Measurements from ENCODE around the gene GRB14. TPM values are rescaled to one million over a fixed set of nuclear protein-coding genes. Genes with fewer than 3 reads are reported as not detected.

The GRB14 gene
- total RNA-seq, 1 donor from 2014 or later: 8.9 TPM

DNA sequence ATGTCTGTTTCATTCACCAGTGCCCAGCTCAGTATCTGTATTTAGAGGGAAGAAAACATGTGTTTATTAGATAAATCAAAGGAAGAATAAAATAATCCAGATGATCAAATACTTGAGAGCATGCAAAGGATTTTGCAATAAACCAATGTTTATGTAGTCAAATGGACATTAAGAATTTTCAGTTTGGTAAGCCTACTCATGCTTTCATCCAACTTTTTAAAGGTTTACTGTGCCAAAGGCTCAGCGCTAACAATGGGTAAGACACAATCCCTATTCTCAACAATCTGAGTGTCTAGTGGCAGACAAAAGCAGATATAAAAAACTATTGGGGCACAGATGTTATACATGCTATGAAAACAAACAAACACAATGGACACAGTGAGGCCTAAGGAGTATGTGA is 26.3 kb downstream of the GRB14 start:
- Histone ChIP-seq H3K27ac (no peak overlapping the region), H3K9me3 (no peaks in the 10 kb centered on the region), H3K27me3 (no peaks in the 10 kb centered on the region), H3K4me3 (no peak overlapping the region), H3K4me1 (no peaks in the 10 kb centered on the region), H3K36me3 (no peaks in the 10 kb centered on the region)
- TF ChIP-seq, protein P1, sequence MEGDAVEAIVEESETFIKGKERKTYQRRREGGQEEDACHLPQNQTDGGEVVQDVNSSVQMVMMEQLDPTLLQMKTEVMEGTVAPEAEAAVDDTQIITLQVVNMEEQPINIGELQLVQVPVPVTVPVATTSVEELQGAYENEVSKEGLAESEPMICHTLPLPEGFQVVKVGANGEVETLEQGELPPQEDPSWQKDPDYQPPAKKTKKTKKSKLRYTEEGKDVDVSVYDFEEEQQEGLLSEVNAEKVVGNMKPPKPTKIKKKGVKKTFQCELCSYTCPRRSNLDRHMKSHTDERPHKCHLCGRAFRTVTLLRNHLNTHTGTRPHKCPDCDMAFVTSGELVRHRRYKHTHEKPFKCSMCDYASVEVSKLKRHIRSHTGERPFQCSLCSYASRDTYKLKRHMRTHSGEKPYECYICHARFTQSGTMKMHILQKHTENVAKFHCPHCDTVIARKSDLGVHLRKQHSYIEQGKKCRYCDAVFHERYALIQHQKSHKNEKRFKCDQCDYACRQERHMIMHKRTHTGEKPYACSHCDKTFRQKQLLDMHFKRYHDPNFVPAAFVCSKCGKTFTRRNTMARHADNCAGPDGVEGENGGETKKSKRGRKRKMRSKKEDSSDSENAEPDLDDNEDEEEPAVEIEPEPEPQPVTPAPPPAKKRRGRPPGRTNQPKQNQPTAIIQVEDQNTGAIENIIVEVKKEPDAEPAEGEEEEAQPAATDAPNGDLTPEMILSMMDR (IDR thresholded peaks at IDR 0.05): no peak
- no peak for ATAC-seq
- no peak for DNase-seq
- intact Hi-C loops (cut with DNase I): no loop called here

DNA sequence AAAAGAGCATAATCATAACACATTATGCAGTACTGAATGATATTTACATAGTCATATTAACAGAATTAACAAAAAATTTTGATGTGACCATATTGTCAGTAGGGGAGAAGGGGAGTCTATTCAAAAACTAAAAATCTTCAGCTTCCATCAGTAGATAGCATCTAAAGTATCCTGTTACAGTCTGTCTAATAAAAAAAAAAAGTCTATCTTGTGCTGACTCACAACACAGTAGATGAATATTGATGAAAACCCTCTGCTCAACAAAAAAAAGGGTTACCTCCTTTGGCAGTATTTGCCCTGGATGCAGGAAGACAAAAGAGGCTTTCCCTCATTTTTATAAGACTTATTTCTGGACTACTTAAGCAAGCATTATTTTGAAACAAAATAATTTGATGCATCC is 27.3 kb downstream of the GRB14 start:
- intact Hi-C loops (cut with DNase I): no loop called here
- ATAC-seq: no peak
- TF ChIP-seq, protein P1 (IDR thresholded peaks at IDR 0.05): no peak

DNA sequence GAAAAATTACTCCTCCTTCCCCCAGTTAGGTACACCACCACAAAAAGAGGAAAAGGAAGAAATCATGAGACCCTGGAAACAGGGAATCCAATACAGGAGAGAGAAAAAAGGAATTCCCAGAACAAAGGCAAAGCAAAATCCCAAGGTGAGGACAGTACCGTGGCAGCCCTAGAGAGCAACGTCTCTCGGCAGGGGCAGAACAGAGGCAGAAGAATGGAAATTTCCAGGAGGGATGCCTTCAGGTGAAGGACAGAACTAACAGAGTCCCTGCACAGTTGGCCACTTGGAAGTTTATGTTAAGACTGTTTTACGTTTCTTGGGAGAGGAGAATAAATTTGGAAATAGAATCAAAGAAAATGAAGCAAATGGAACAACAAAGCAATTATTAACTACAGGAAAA is 27.7 kb downstream of the GRB14 start:
- no peak overlapping the region for H3K4me3 ChIP-seq
- H3K4me1 ChIP-seq: no peaks in the 10 kb centered on the region
- H3K27ac ChIP-seq: no peak overlapping the region
- H3K9me3 ChIP-seq: no peaks in the 10 kb centered on the region
- H3K36me3 ChIP-seq: no peaks in the 10 kb centered on the region
- no peak for DNase-seq
- intact Hi-C loops (cut with DNase I): no loop called here
- no peaks in the 10 kb centered on the region for H3K27me3 ChIP-seq
- ATAC-seq: no peak
- TF ChIP-seq, protein P1 (IDR thresholded peaks at IDR 0.05): no peak

More for the DNA sequence above, 27.3 kb downstream of the GRB14 start:
- H3K27ac ChIP-seq: no peak overlapping the region
- no peaks in the 10 kb centered on the region for H3K4me1 ChIP-seq
- no peaks in the 10 kb centered on the region for H3K27me3 ChIP-seq
- no peak overlapping the region for H3K4me3 ChIP-seq
- no peak for DNase-seq
- no peaks in the 10 kb centered on the region for H3K9me3 ChIP-seq
- no peaks in the 10 kb centered on the region for H3K36me3 ChIP-seq

DNA sequence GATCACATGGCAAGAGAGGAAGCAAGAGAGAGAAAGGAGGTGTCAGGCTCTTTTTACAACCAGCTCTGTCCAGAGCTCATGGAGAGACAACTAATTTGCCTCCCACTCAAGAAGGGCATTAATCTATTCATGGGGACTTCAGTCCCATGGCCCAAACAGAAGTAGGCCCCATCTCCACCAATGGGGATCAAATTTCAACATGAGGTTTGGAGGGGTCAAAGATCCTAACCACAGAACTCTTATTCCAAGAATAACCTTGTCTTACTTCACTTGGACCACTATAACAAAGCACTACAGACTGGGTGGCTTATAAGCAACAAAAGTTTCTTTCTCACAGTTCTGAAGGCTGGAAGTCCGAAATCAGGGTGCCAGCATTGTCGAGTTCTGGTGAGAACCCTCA is 31.8 kb downstream of the GRB14 start:
- Histone ChIP-seq H3K27ac (no peak overlapping the region), H3K4me1 (no peaks in the 10 kb centered on the region), H3K36me3 (no peaks in the 10 kb centered on the region), H3K9me3 (no peaks in the 10 kb centered on the region), H3K4me3 (no peak overlapping the region), H3K27me3 (no peaks in the 10 kb centered on the region)
- intact Hi-C loops (cut with DNase I): no loop called here
- no peak for DNase-seq
- ATAC-seq: no peak
- TF ChIP-seq, protein P1 (IDR thresholded peaks at IDR 0.05): no peak

DNA sequence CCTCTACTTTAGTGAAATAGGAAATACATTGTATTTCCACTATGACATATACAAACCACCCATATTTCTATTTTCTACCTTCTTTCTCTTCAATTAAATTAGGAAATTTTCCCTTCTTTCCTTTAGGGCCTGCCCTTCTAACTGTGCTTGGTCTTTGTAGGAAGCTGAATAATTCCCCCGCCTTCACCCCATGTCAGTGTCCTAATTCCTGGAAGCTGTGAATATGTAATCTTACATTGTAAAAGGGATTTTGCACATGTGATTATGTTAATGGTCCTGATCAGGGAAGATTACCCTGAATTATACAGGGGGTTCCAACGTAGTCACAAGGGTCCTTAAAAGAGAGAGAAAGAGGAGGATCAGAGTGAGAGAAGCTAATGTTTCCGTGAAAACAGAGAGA is 40.2 kb downstream of the GRB14 start:
- intact Hi-C loops (cut with DNase I): no loop called here
- ATAC-seq: no peak
- H3K27ac ChIP-seq: no peak overlapping the region
- no peaks in the 10 kb centered on the region for H3K9me3 ChIP-seq
- no peak overlapping the region for H3K4me3 ChIP-seq
- no peaks in the 10 kb centered on the region for H3K36me3 ChIP-seq
- H3K27me3 ChIP-seq: no peaks in the 10 kb centered on the region
- no peak for DNase-seq
- no peaks in the 10 kb centered on the region for H3K4me1 ChIP-seq
- TF ChIP-seq, protein P1 (IDR thresholded peaks at IDR 0.05): no peak

DNA sequence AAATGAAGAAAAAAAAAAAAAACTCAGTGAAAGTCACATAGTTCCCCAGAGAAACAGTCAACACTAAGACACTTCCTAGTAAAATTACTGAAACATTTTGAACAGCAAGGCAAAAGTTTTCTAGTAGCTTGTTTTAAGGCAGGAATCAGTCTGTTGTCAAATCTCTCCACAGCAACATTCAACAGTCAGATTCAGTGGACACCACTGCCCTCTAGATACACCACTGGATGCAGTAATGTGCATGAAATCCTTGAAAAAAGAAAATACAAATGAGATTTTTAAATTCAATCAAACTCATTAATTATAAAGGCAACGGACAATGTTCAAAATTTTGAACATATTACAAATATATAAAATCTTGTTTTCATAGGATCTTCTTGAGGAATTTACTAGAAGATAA is 46.4 kb downstream of the GRB14 start:
- intact Hi-C loops (cut with DNase I): no loop called here

More for the DNA sequence above, 46.4 kb downstream of the GRB14 start:
- no peaks in the 10 kb centered on the region for H3K9me3 ChIP-seq
- H3K27me3 ChIP-seq: no peaks in the 10 kb centered on the region
- DNase-seq (no peak), ATAC-seq (no peak)
- no peak overlapping the region for H3K4me3 ChIP-seq
- H3K27ac ChIP-seq: no peak overlapping the region
- no peaks in the 10 kb centered on the region for H3K36me3 ChIP-seq
- TF ChIP-seq, protein P1 (IDR thresholded peaks at IDR 0.05): no peak
- H3K4me1 ChIP-seq: no peaks in the 10 kb centered on the region

Data from upper lobe of right lung (tissue), 1 donor.